HepG2 (cell line): ENCODE results near the gene HNRNPUL2. TPM values are rescaled to one million over a fixed set of nuclear protein-coding genes. Genes with fewer than 3 reads are reported as not detected.

Experiments
- ATAC-seq: fragments of 200-7000 bp; cut with Tn5 transposase; 3 replicates; pipeline ENCODE4 v1.9.1; 2020; ENCODE audit warnings: mild to moderate bottlenecking, moderate library complexity
- BruUV-seq: library from RNA; stranded (reverse); fragments of 400-500 nt; replicated peaks from 2 replicates; lab custom pipeline; 2021; lab: Mats Ljungman, UMichigan
- CTCF ChIA-PET: fragments of 300-600 bp; formaldehyde crosslinking; extraction: SDS; loops from one replicate; lab custom pipeline; 2021; ENCODE audit warnings: low total read pairs, inconsistent platforms, low intra/inter-chr PET ratio; lab: Yijun Ruan, JAX
- POLR2A ChIA-PET: fragments of 350-600 bp; sonication (Branson Sonifier 250); formaldehyde crosslinking; loops from one replicate; lab custom pipeline; 2020; ENCODE audit warnings: antibody characterized with exemption, inconsistent platforms; lab: Yijun Ruan, JAX
- DNase-seq: peaks from one replicate; pipeline ENCODE4 v3.0.0-alpha.2; 2015; ENCODE audit warnings: low spot score
- FAIRE-seq: peaks from 3 replicates; lab custom pipeline; 2011; peaks lifted over from hg19 to GRCh38; lab: Jason Lieb, UNC
- H2AFZ ChIP-seq: one replicate; pipeline ENCODE4 v1.6.1; 2011; ENCODE audit warnings: low read length, inconsistent platforms
- H3K27ac ChIP-seq: fragments of 300-600 bp; 3 replicates; pipeline ENCODE4 v1.8.0; 2011; ENCODE audit warnings: mixed run types, mild to moderate bottlenecking, mixed read lengths, low read length, inconsistent platforms; ENCODE audit not compliant: insufficient read depth; ENCODE audit errors: extremely low read length
- H3K27me3 ChIP-seq, 2 experiments: fragments of 200-600 bp in 1 of 2; 2 replicates in 1 of 2; 3 replicates in 1 of 2; pipeline versions ENCODE4 v1.6.0 to v1.8.0; 2011; ENCODE audit warnings: low read length in 2 of 2, mild to moderate bottlenecking in 2 of 2, moderate library complexity in 2 of 2, inconsistent platforms in 1 of 2; ENCODE audit not compliant: insufficient read depth in 2 of 2, control insufficient read depth in 1 of 2
- H3K36me3 ChIP-seq, 2 experiments: fragments of 200-600 bp in 1 of 2; replicated peaks in 1 of 2; 2 replicates in 1 of 2; 3 replicates in 1 of 2; pipeline versions ENCODE4 v1.5.1 to v1.8.0; 2011; ENCODE audit warnings: low read length in 2 of 2, inconsistent platforms in 1 of 2; ENCODE audit not compliant: insufficient read depth in 2 of 2, control insufficient read depth in 1 of 2
- H3K4me1 ChIP-seq: 2 replicates; pipeline ENCODE4 v1.5.1; 2012; ENCODE audit warnings: low read length, inconsistent platforms; ENCODE audit not compliant: insufficient read depth
- H3K4me2 ChIP-seq: 2 replicates; pipeline ENCODE4 v1.6.0; 2011; ENCODE audit warnings: low read depth, low read length, inconsistent platforms
- H3K4me3 ChIP-seq, 3 experiments: fragments of 200-600 bp in 1 of 3; sonication (generic), shearing (Covaris generic) in 1 of 3; replicated peaks in 1 of 3; 2 replicates each; pipeline ENCODE4 v1.5.1; 2011 to 2016; ENCODE audit warnings: low read length in 3 of 3, inconsistent platforms in 2 of 3, low read depth in 2 of 3, mild to moderate bottlenecking in 2 of 3, control low read depth in 1 of 3, mixed read lengths in 1 of 3; ENCODE audit not compliant: insufficient read depth in 1 of 3
- H3K79me2 ChIP-seq: one replicate; pipeline ENCODE4 v1.6.1; 2011; ENCODE audit warnings: low read length, inconsistent platforms; ENCODE audit not compliant: insufficient read depth
- H3K9ac ChIP-seq: 2 replicates; pipeline ENCODE4 v1.6.0; 2011; ENCODE audit warnings: mild to moderate bottlenecking, low read depth, low read length, inconsistent platforms; ENCODE audit not compliant: insufficient read depth
- H3K9me3 ChIP-seq: 2 replicates; pipeline ENCODE4 v1.5.1; 2012; ENCODE audit warnings: mild to moderate bottlenecking, low read length
- H4K20me1 ChIP-seq: 2 replicates; pipeline ENCODE4 v1.6.0; 2011; ENCODE audit warnings: inconsistent platforms, mild to moderate bottlenecking, low read length, moderate library complexity; ENCODE audit not compliant: insufficient read depth
- AGO2 ChIP-seq: fragments of 200-400 bp; formaldehyde crosslinking; optimal IDR thresholded peaks from 2 replicates; pipeline ENCODE3; 2017; ENCODE audit warnings: mild to moderate bottlenecking, low read depth, low read length, moderate library complexity
- AKAP8 ChIP-seq: sonication (generic); formaldehyde crosslinking; IDR thresholded peaks from 2 replicates; pipeline ENCODE4 v1.5.1; 2020; ENCODE audit warnings: mild to moderate bottlenecking, missing genetic modification reagents
- ATAD3A ChIP-seq: sonication (generic); formaldehyde crosslinking; IDR thresholded peaks from 2 replicates; pipeline ENCODE4 v1.4.0; 2020; ENCODE audit warnings: missing genetic modification reagents
- MLLT10 ChIP-seq: sonication (generic); formaldehyde crosslinking; IDR thresholded peaks from 2 replicates; pipeline ENCODE4 v1.4.0; 2020; ENCODE audit warnings: missing genetic modification reagents
- NR2C2 ChIP-seq: sonication (generic); formaldehyde crosslinking; IDR thresholded peaks from 2 replicates; pipeline ENCODE4 v1.4.0; 2020; ENCODE audit warnings: missing genetic modification reagents, mild to moderate bottlenecking, moderate library complexity, borderline replicate concordance
- POLR2G ChIP-seq: fragments of 200-400 bp; formaldehyde crosslinking; IDR thresholded peaks from 2 replicates; pipeline ENCODE4 v1.6.1; 2018; ENCODE audit warnings: mild to moderate bottlenecking, low read depth, low read length, moderate library complexity
- RBM22 ChIP-seq: fragments of 200-400 bp; formaldehyde crosslinking; optimal IDR thresholded peaks from 2 replicates; pipeline ENCODE3; 2017; ENCODE audit warnings: mild to moderate bottlenecking, low read length, moderate library complexity
- RFX3 ChIP-seq: IDR thresholded peaks from 2 replicates; pipeline ENCODE4 v1.6.1; 2016; ENCODE audit warnings: missing biosample characterization, missing genetic modification reagents
- ZBTB39 ChIP-seq: sonication (generic); formaldehyde crosslinking; IDR thresholded peaks from 2 replicates; pipeline ENCODE4 v1.5.0; 2020; ENCODE audit warnings: missing genetic modification reagents
- ZNF160 ChIP-seq: sonication (generic); formaldehyde crosslinking; IDR thresholded peaks from 2 replicates; pipeline ENCODE4 v1.8.0; 2022; ENCODE audit warnings: mild to moderate bottlenecking, inconsistent platforms, missing genetic modification reagents
- ZNF274 ChIP-seq: sonication (generic); formaldehyde crosslinking; IDR thresholded peaks from 2 replicates; pipeline ENCODE4 v1.5.1; 2020; ENCODE audit warnings: mild to moderate bottlenecking, missing genetic modification reagents
- ZNF841 ChIP-seq: sonication (generic); formaldehyde crosslinking; IDR thresholded peaks from 2 replicates; pipeline ENCODE4 v1.8.1; 2023; ENCODE audit warnings: missing genetic modification reagents, borderline replicate concordance
- WGBS: methylation state at CpG from one replicate; pipeline ENCODE4 v1.1.6; 2017; ENCODE audit warnings: low lambda C conversion rate; 5-methylcytosine and 5-hydroxymethylcytosine counted together
- in situ Hi-C: cut with HindIII; loops from 2 replicates; pipeline ENCODE4 v1.10.0; 2017; ENCODE audit warnings: low pct_unique_long_range_greater_than_20kb; ENCODE audit not compliant: extremely low pct_ligation_motif_present
- intact Hi-C: fragments of 100-400 bp; cut with micrococcal nuclease; formaldehyde crosslinking; loops from one replicate; pipeline ENCODE4 v1.10.0; 2022; ENCODE audit not compliant: unreplicated experiment
- polyA plus RNA-seq, 8 experiments: library from polyadenylated mRNA; depleted of rRNA in 3 of 8; stranded (reverse) in 7 of 8; unstranded in 1 of 8; fragments of >200 nt; fragmentation: Illumina TruSeq in 4 of 8; extraction: Trizol in 4 of 8; gene quantifications; 2 replicates each; pipeline versions ENCODE4 v1.2.1 to v1.2.3, GENCODE V29; 2011 to 2016; ENCODE audit warnings: low read depth in 4 of 8, missing spikeins in 1 of 8, mixed read lengths in 1 of 8; ENCODE audit not compliant: insufficient read depth in 1 of 8
- total RNA-seq, 5 experiments: library from RNA; depleted of rRNA; stranded (reverse); fragments of >200 nt; fragmentation: Illumina TruSeq; extraction: Trizol; gene quantifications; 2 replicates each; pipeline ENCODE4 v1.2.3, GENCODE V29; 2016; ENCODE audit warnings: low read depth in 1 of 5
- TF ChIP-seq, protein P1 (sequence below): sonication (generic); formaldehyde crosslinking; IDR thresholded peaks from 2 replicates; pipeline ENCODE4 v1.4.0; 2020; ENCODE audit warnings: low read depth, missing genetic modification reagents

Gene HNRNPUL2
- total and polyA plus RNA-seq, 2 of the 13 experiments (the other 11 are each of a cell fraction or from before 2014, with no cell fraction given): 8.4 to 9.6 TPM

DNA sequence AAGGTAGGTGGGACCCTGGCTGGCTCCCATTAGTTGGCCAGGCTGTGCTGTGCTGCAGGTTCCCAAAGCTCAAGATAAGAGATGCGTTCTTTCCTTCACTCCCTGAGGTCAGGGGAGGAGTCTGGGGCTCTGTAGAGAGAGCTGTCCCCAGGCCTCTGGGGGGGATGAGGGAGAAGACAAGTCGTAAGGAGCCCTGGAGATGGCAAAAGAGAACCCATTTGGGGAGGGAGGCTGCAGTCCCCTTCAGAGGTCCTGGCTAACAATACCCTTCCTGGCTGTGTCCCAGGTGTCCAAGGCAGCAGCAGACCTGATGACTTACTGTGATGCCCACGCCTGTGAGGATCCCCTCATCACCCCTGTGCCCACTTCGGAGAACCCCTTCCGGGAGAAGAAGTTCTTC is 18.9 kb downstream of the HNRNPUL2 start (continued):
- TF ChIP-seq ZNF160 (CRISPR knock-in tag) (no peak), NR2C2 (no peak), RFX3 (CRISPR knock-in tag) (no peak), ZBTB39 (CRISPR knock-in tag) (no peak), ATAD3A (CRISPR knock-in tag) (no peak), ZNF841 (CRISPR knock-in tag) (no peak), MLLT10 (CRISPR knock-in tag) (no peak)

DNA sequence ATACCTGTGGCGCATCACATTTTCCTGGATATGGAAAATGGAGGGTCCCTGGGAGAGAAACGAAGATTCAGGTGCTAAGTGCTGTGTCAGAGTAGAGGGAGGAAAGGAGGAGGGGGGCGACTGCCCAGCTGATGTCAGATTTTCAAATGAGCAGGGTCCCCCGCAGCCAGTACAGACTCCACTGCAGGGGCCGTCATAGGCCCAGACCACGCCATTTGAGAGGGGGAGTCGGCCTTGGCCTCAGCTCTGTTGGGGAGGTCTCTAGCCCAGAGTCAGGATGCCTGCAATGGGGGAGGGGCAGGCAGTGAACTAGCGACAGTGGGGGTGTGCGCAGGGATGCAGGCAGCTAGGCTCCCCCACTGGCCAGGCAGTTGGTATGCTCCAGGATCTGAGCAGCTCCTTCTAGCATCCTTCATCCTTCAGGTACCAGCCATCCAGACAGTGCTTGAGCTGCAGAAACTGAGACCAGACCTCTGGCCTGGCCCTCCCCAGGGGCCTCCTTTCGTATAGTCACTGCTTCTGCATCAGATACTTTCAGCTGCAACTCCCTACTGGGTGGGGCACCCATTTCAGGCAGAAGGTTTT is 19.9 kb downstream of the HNRNPUL2 start, which contains the start of the genes BSCL2 and GNG3:
TSS of gene BSCL2 (minus strand) at position 148 of the 585 bp plus-strand sequence. CDS start 229 bp downstream, outside the sequence.
TSS of gene GNG3 (plus strand) at position 400 of the 585 bp plus-strand sequence. CDS start 620 bp downstream, outside the sequence.
- peaks cover 9 to 36% of the 10 kb centered on the region in 2 experiments for H3K36me3 ChIP-seq
- TF ChIP-seq AGO2 (peak; percentile 79), ZNF274 (no peak), AKAP8 (CRISPR knock-in tag) (peak; percentile 55; the same call in 1 of the 2 replicates), POLR2G (peak; percentile 54; the same call in 1 of the 2 replicates), RBM22 (peak; percentile 68)
- TF ChIP-seq, protein P1, sequence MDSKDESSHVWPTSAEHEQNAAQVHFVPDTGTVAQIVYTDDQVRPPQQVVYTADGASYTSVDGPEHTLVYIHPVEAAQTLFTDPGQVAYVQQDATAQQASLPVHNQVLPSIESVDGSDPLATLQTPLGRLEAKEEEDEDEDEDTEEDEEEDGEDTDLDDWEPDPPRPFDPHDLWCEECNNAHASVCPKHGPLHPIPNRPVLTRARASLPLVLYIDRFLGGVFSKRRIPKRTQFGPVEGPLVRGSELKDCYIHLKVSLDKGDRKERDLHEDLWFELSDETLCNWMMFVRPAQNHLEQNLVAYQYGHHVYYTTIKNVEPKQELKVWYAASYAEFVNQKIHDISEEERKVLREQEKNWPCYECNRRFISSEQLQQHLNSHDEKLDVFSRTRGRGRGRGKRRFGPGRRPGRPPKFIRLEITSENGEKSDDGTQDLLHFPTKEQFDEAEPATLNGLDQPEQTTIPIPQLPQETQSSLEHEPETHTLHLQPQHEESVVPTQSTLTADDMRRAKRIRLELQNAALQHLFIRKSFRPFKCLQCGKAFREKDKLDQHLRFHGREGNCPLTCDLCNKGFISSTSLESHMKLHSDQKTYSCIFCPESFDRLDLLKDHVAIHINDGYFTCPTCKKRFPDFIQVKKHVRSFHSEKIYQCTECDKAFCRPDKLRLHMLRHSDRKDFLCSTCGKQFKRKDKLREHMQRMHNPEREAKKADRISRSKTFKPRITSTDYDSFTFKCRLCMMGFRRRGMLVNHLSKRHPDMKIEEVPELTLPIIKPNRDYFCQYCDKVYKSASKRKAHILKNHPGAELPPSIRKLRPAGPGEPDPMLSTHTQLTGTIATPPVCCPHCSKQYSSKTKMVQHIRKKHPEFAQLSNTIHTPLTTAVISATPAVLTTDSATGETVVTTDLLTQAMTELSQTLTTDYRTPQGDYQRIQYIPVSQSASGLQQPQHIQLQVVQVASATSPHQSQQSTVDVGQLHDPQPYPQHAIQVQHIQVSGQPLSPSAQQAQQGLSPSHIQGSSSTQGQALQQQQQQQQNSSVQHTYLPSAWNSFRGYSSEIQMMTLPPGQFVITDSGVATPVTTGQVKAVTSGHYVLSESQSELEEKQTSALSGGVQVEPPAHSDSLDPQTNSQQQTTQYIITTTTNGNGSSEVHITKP (CRISPR knock-in tag): peak; percentile 92
- TF ChIP-seq, all 625 proteins: peak for 5
- BruUV-seq: no TSS peak
- ATAC-seq (no peak), FAIRE-seq (no peak), DNase-seq (no peak)
- intact Hi-C loops (no loop called here), in situ Hi-C loops (loop anchor here (10.0 kb wide), 1 partner anchor 313 kb away; no protein-coding TSS in a partner anchor)
- Histone ChIP-seq H3K9me3 (no peaks in the 10 kb centered on the region), H3K4me3 (peak within 1 kb of the TSS in 2 of 3 experiments; percentile 21 to 51; a peak in 3 of 6 replicates), H3K9ac (0 out of 2 replicates have a peak within 1 kb of the TSS, but pooled peaks have one; percentile 31), H3K4me2 (peak within 1 kb of the TSS; percentile 99), H4K20me1 (peaks cover 6% of the 10 kb centered on the region; the same call in 1 of the 2 replicates), H3K27ac (peak within 1 kb of the TSS; percentile 49), H3K4me1 (peaks cover 18% of the 10 kb centered on the region), H3K79me2 (no peaks in the 10 kb centered on the region), H2AFZ (no peak within 1 kb of the TSS), H3K27me3 (no peaks in the 10 kb centered on the region)
- CTCF ChIA-PET: no interaction called here
- POLR2A ChIA-PET: interaction anchor here (0.9 to 4.3 kb wide), 7 partner anchors 20 to 124 kb away, joined by 3 to 27 read pairs (median 4); partner anchors contain the start of genes HNRNPUL2, INTS5, POLR2G and STX5
- 96% methylated on average over 7 of the region's 10 CpGs for WGBS
